LNCaP clone FGC (cell line): ENCODE data around the gene PLA2G2A.

Experiments used
- DNase-seq: peaks from one replicate; pipeline ENCODE4 v3.0.0-alpha.2; 2011; ENCODE audit warnings: low read depth
- H3K4me3 ChIP-seq: 2 replicates; pipeline ENCODE4 v1.5.1; 2011; ENCODE audit warnings: mild to moderate bottlenecking, low read depth, low read length, control low read depth
- CTCF ChIP-seq: IDR thresholded peaks from 2 replicates; pipeline ENCODE4 v1.5.1; 2012; ENCODE audit warnings: mild to moderate bottlenecking; ENCODE audit not compliant: control insufficient read depth, insufficient read depth; ENCODE audit errors: extremely low read depth

The PLA2G2A gene

GRCh38 chr1:19957779-19958178 is 21.6 kb downstream of the PLA2G2A start:
- no peak for TF ChIP-seq CTCF
- H3K4me3 ChIP-seq = no peak overlapping the region
- DNase-seq = no peak

- H3K4me3 ChIP-seq = no peak overlapping the region
- TF ChIP-seq CTCF = no peak
- no peak for DNase-seq
Measured at GRCh38 chr1:19955534-19956170, 23.8 kb downstream of the PLA2G2A start.

- no peak for TF ChIP-seq CTCF
- DNase-seq = no peak
- H3K4me3 ChIP-seq = no peak overlapping the region
Measured at GRCh38 chr1:19954059-19954458, 25.4 kb downstream of the PLA2G2A start.

- DNase-seq = no peak
- no peak overlapping the region for H3K4me3 ChIP-seq
- no peak for TF ChIP-seq CTCF
Measured at GRCh38 chr1:19949016-19949415, 30.4 kb downstream of the PLA2G2A start.

GRCh38 chr1:19946971-19947370 is 32.4 kb downstream of the PLA2G2A start:
- no peak for TF ChIP-seq CTCF
- no peak overlapping the region for H3K4me3 ChIP-seq
- no peak for DNase-seq

GRCh38 chr1:19946331-19946751 is 33.1 kb downstream of the PLA2G2A start:
- no peak for TF ChIP-seq CTCF

GRCh38 chr1:19945914-19946313 is 33.5 kb downstream of the PLA2G2A start:
- DNase-seq = no peak
- H3K4me3 ChIP-seq = no peak overlapping the region
- TF ChIP-seq CTCF = no peak

More at GRCh38 chr1:19946331-19946751, 33.1 kb downstream of the PLA2G2A start:
- no peak for DNase-seq
- no peak overlapping the region for H3K4me3 ChIP-seq
